CD4-positive, alpha-beta T cell treated with Interleukin-1 beta for 1 hour (primary cell): ENCODE data around the gene TRAPPC8.
"Not testable (repeated sequence)": the region's sequence is repeated elsewhere in the genome, so short reads cannot be mapped to it uniquely, and the experiment has no call there.

Experiments used
- DNase-seq, 2 donors: peaks; one replicate each; pipeline ENCODE4 v3.0.0-alpha.2; 2020 to 2022

Gene TRAPPC8

DNA sequence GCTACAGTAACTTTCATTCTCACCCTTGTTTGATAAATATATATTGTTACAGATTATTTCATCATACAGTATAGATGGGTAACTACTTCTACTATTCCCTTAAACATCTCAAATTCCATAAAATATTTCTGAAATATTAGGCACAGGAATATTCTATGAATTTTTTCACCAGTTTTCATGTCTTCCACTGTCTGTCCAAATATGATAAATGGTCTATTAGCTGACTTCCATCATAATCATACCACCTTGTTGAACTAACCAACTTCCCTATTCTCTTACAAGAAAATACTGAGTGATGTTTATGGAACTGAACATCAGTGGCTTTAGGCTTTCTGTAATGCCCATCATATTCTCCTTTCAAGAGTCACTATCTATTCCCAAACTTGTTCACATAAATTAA lies 82.4 kb downstream of the TRAPPC8 start:
- no peak for DNase-seq

DNA sequence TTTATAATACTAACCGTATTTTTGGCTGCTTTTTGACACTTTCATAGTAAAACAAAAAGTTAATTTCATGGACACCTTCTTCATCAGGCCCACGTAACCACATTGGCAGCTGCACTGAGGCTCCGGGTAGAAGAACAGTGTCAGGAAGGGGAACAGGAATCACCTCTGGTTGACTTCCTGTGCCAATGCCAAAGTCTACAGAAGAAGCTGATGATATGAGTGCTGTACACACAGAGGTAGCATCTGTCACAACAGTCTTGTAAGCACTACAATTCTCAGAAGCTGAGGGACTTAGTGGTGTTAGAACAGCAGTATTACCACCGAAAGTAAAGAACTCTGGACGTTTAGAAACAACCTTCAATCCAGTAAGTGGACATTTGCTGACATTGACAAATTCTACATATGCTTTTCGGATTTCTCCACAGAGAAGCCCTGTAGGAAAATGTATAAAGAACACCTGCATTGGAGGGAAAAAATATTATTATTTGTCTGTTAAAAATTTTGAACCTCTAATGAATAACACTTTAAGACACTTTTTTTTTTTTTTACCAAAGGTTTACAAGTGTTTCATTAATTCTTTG lies 85.3 kb downstream of the TRAPPC8 start:
- DNase-seq, result no peak

DNA sequence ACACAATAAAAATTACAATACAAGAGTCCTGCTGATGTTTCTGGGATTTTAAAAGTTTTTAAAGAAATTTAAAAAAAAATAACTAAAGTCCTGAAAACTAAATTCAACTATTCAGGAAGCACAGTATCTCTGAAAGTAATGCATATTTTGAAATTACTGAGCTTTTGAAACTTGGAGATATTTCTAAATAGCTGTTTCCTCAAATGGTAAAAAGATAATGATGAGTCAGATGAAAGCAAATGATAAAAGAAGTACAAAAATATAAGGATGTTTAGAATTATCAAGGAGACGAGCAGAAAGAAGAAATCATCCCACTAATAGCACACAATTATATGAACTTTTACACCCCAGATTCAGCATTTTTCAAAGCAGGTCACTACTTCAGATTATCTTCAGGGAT lies 92.1 kb downstream of the TRAPPC8 start:
- no peak for DNase-seq

DNA sequence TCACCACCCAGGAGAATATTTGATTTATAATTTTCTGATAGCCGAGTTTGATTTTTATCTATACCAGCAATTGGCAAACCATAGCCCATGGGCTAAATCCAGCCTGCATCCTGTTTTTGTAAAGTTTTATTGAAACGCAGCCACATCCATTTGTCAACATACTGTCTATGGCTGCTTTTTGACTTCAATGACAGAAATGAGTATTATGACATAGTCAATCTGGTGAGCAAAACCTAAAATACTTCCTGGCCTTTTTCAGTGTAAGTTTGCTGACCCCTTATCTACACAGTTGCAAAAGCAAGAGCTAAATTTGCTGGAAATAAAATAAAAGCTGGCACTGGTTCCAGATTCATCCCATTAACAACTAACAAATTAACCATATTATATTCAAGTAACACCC lies 102.4 kb downstream of the TRAPPC8 start:
- no peak for DNase-seq

DNA sequence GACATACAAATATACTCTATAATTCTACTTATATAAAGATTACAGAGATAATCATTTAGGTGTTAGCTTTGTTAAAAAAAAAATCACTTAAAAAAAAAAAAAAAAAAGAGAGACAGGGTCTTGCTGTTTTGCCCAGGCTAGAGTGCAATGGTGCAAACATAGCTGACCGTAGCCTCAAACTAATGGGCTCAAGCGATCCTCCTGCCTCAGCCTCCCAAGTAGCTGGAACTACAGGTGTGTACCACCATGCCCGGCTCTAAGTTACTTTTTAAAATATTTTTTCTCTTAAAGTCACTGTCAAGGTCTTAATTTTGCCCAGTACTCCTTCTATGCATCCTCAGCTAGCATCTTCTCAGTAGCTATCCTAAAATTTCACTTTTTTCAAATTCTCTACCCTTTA lies 105.0 kb downstream of the TRAPPC8 start:
- DNase-seq, result no peak

DNA sequence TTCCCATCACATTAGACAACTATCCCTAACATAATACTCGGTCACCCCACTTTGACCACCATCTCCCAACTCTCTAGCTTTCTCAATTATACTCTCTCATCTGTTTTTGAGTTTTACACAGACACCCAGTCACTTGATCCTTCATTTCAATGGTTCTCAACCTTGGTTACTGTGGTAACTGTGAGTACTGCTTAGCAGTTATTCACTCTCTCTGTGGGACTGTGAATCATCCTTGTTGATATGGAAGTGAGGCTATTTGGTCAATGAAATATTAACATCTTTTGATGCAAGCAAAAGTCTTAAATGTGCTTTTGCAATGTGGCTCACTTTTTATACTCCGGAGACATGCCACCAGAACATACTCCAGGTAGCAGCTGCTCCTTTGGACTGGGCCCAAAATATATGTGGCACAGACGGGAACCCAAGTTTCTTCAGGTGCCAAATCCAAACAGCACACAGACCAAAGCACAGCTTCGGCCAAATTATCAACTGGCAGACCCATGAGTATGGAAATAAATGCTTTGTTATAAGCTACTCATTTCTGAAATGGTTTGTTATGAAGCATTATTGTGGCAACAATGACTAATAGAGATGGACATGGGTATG lies 107.3 kb downstream of the TRAPPC8 start:
- DNase-seq, result no peak

DNA sequence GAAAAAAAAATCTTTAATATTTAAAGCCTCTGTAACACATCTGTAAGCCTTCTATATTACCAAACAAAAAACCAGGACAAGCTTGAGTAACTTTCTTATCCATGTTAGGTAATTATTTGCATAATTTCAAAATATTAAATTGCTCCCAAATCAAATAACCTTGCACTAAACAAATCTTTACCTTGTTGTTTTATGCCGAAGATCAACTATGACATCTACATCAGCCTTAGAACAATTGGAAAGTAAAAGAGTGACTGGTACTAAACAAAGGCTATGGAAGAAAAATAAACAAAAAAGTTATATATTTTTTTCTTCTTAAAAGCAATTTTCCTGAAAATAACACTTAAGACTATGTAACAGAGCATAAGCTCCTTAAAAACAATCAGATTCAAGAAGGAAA lies 111.0 kb downstream of the TRAPPC8 start:
- DNase-seq, result no peak

DNA sequence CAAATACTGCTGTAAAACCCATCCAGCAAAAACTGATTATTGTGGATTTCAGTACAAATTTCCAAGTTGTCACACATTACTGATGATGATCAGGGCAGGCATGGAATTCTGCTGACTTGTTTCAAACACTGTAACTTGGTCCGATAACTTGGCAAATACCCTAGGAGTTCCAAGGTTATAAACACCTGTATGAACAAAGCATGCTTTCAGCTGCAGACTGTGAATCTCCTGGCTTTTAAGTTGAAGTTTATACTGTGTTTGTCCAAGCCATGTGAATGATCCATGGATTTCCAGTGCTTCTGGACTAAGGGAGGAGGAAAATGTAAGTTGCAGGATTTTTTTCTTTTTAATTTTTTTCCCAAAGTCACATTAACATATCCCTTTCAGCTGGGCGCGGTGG lies 112.2 kb downstream of the TRAPPC8 start:
- DNase-seq, result no peak

DNA sequence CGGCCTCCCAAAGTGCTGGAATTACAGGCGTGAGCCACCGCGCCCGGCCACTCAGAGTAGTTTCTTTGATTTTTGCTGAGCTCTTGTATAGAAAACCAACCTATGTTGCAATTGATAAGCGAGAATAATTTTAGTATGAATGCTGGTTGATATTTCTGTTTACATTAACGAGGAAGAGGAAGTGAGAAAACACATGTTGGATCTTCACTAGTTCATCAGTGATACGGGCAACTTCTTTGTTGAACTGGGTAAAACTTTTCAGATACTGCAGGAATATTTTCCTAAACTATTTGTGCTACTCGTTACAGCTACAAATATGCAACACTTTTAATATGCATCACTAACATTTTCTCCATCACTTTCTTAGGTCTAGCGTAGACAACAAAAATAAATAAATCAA lies 114.3 kb downstream of the TRAPPC8 start:
- no peak for DNase-seq

DNA sequence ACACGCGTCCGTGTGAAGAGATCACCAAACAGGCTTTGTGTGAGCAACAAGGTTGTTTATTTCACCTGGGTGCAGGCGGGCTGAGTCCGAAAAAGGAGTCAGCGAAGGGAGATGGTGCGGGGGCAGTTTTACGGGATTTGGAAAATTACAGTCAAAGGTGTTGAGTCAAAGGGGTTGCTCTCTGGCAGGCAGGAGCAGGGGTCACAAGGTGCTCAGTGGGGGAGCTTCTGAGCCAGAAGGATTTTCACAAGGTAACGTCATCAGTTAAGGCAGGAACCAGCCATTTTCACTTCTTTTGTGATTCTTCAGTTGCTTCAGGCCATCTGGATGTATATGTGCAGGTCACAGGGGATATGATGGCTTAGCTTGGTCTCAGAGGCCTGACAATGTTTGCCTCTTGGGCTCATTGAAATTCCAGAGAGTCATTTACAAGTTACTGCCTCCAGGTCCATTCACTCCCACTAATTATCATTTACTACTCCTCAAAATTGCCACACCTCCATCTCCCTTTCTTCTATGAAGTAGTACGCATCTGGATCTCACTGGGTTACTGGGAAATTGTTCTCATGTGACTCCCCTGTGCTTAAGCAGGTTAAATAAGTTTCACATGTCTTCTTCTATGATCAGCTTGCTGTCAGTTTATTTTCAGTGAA lies 116.1 kb downstream of the TRAPPC8 start:
- DNase-seq, result not testable (repeated sequence)

DNA sequence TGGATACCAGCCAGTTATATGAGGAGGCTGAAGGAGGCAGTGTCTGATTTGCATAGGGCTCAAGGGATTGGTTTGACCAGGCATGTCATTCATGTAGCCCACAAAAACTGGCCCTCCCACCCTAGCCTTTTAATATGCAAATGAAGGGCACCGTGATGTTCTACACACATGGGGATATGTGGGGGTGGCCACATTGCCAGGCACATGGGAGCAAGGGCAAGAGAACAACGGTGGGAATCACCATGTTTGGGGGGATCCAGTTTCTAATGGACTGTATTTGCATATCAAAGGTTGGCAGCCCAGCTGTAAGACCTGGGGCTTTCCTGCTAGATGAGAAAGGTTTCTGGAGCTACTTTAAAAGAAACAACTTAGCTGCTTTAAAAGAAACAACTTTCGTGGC lies 117.2 kb downstream of the TRAPPC8 start:
- DNase-seq, result no peak

DNA sequence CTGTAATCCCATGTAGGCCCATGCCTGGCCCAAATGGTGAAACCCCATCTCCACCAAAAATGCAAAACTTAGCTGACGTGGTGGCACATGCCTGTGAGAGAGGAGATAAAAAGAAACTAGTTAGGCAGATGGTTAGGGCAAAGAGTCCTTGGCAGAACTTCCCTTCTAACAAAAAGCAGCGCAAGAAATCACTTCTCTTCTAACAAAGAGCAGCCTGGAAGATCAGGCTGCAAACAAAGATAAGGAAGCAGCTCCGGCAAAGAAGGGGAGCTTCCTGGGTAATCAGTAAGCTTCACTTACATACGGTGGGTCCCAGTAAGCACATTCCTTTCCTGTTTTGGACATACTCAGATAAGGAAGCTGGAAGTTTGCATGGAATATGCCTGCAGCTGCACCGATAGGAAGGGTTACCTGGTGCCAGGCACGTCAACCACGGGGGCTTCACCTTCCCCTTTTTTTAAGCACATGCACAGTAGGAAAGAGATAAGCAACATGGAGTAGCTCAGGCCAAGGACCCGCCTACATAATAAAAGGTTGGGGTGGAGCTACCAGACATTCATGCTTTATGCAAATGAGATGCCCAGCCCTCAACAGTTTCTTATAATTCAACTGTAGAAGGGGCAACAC lies 121.3 kb downstream of the TRAPPC8 start:
- no peak for DNase-seq

DNA sequence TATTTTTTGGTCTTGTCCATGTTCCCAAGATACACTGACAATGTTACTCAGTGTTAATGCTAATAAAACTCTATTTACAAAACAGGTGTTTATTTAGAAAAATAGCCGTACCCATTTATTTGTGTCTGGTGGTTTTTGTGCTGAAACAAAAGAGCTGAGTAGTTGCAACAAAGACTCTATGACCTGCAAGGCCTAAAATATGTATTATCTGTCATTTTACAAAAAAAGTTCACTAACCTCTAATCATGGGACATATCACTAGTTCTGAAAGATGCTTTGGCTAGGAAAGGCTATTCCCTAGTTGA lies 123.1 kb downstream of the TRAPPC8 start:
- no peak for DNase-seq

DNA sequence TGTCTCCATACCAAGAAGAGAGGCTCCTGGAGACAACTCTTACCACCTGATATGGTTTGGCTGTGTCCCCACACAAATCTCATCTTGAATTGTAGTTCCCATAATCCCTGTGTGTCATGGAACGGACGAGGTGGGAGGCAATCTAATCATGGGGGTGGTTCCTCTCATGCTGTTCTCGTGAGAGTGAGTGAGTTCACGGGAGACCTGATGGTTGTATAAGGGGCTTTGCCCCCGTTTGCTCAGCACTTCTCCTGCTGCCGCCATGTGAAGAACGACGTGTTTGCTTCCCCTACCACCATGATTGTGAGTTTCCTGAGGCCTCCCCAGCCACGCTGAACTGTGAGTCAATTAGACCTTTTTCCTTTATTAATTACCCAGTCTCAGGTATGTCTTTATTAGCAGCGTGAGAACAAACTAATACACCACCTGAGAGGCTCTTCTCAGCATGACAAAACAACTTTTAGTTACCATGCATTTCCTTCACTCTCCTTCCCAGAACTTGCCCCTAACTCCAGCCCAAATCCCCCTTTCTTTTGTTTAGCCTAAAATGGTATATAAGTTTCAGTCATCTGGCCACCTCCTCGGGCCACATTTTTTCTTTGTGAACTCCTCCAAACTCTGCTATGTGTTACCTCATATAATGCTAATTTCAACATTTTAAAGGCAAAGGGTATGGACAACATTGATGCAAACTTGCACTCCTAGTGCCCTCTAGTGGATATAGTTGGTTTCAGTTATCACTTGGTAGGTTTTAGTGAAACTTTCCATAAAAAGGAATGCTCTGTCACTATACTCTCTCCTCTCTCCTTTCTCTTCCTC lies 123.6 kb downstream of the TRAPPC8 start:
- peak in 1 of 2 donors; percentile 29 for DNase-seq

DNA sequence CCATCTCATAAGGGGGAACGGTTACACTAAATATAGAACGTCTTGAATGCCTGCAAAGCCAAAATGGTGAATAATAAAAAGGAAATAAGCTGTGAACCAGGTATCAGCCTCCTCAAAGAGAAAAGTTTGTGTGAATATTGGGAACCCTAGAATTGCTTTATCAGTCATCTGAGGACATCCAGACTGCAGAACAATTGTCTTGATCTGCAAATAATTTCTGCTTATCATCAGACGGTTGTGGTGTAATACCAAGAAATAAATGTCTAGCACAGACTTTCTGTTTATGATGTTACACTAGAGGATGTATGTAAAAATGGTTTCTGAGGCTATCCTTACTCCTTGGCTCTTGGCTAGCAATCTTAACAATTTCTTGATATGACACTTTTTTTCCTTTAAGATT lies 128.8 kb downstream of the TRAPPC8 start:
- no peak for DNase-seq

DNA sequence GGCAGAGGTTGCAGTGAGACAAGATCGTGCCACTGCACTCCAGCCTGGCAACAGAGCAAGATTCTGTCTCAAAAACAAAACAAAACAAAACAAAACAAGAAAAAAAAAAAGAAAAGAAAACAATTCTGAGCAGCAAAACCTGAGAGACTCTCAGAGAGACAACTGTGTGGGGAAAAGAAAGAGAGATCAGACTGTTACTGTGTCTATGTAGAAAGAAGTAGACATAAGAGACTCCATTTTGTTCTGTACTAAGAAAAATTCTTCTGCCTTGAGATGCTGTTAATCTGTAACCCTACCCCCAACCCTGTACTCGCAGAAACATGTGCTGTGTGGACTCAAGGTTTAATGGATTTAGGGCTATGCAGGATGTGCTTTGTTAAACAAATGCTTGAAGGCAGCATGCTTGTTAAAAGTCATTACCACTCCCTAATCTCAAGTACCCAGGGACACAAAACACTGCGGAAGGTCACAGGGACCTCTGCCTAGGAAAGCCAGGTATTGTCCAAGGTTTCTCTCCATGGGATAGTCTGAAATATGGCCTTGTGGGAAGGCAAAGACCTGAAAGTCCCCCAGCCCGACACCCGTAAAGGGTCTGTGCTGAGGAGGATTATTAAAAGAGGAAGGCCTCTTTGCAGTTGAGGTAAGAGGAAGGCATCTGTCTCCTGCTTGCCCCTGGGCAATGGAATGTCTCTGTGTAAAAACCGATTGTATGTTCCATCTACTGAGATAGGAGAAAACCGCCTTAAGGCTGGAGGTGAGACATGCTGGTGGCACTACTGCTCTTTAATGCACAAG lies 132.4 kb downstream of the TRAPPC8 start:
- DNase-seq, result not testable (repeated sequence)

DNA sequence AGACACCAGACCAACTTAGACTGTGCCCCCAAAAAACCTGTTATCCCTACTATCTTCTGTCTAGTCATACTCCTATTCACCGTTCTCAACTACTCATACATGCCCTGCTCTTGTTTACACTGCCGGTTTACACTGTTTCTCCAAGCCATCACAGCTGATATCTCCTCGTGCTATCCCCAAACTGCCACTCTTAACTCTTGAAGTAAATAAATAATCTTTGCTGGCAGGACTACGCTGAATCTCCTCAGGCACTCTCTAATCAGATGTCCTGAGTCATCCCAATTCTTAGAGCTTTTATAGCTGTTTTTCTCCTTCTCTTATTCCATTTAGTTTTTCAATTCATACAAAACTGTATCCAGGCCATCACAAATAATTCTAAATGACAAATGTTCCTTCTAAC lies 133.9 kb downstream of the TRAPPC8 start:
- not testable (repeated sequence) for DNase-seq

DNA sequence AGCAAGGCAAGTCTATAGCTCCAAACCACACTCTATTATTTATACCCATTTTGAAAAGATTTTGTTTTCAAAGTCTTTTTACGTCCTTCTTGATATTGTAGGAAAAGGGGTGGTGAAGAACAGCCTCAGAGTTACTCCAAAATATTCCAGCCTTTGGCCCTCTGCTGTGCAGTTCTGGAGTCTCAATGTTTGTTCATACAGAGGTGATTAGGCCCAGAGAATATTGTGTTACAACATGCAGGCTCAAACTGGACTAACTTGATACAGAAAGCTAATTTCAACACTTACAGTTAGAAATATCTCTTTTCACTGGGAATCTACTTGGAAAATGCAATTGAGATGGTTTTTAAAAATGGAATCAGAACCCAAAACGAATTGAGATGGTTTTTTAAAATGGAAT lies 141.8 kb downstream of the TRAPPC8 start:
- no peak for DNase-seq

DNA sequence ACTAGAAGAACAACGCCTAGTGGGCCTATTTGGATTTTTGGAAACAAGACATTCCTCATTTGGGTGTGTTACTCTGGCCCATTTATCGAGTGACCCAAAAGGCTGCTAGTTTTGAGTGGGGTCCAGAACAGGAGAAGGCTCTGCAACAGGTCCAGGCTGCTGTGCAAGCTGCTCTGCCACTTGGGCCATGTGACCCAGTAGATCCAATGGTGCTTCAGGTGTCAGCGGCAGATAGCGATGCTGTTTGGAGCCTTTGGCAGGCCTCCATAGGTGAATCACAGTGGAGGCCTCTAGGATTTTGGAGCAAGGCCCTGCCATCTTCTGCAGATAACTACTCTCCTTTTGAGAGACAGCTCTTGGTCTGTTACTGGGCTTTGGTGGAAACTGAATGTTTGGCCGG lies 143.7 kb downstream of the TRAPPC8 start:
- DNase-seq, result not testable (repeated sequence)

DNA sequence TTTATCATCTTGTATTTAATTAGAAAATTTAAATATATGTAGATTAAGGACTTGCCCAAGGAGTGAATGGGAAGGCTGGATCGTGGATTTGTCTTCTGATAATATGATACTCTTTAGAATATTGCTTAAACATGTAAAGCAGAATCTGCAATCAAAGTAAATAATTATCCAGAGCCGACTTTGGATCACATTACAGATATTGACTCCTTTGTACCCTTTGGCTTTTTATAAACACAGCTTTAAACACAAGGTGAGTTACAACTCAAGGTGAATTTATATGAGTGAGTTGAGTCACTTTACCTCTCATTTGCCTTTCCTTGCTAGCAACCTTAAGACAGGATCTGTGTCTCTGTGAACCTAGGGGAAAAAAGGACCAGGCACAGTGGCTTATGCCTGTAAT lies 144.5 kb downstream of the TRAPPC8 start:
- DNase-seq, result no peak

DNA sequence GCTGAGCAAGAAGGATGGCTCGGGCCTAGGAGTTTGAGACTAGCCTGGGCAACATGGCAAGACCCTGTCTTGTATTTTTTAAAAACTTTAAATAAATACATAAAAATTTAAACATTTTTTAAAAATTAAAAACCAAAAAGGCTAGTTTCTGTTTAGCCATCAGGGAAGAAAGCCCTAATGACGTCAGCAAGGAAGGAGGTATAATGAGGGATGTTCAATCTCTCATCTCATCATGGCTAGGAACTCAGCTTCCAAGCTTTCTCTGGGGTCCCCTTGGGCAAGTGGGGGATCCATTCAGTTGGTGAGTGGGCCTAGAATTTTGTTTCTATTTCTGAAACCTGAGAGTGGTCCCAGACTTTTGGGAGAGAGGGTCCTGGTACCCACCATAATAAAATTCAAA lies 147.2 kb downstream of the TRAPPC8 start:
- no peak for DNase-seq

DNA sequence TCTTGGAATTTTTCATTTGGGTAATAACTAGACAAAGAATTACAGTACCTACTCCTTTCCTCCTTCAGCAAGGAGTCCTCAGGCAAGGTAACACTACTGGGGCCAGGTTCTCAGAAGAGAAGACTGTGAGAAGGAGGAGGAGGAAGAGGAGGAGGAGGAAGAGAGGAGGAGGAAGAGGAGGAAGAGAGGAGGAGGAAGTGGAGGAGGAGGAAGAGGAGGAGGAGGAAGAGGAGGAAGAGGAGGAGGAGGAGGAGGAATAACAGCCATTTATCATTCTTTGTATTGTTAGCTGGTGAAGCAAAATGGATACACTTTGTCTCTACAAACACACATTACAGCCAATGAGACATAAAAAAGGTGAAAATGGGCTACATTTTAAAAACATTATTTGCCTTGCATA lies 149.4 kb downstream of the TRAPPC8 start:
- no peak for DNase-seq

DNA sequence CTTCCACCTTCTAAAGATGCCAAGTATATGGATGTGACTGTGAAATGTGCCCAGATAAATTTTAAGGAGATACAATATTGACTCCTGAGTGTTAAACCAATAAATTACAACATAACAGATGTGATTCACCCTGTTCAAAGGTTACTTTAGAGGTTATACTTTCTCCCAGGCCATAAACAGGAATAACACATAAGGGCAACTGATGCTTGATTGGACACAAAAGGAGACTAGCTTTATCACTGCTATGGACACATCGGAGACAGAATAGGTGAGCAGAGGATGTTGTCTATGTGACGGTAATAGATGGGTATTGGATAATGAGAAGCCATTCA lies 150.4 kb downstream of the TRAPPC8 start:
- no peak for DNase-seq
